Measurements from ENCODE around the gene YBX1. TPM values are rescaled to one million over a fixed set of nuclear protein-coding genes. Genes with fewer than 3 reads are reported as not detected.

The YBX1 gene
- total RNA-seq, 3 donors from 2014 or later (not counting 1 experiment from before 2014, with no cell fraction given), result 239 to 305 (median 279) TPM

- intact Hi-C loops (cut with micrococcal nuclease), result no loop called here
- H3K4me1 ChIP-seq (ENCODE audit: control insufficient read depth, insufficient read depth, low read length), result peaks cover 15% of the 10 kb centered on the region
- H3K9me3 ChIP-seq (ENCODE audit: control insufficient read depth, insufficient read depth, low read length), result no peaks in the 10 kb centered on the region
- WGBS (ENCODE audit: insufficient coverage), result 94% methylated on average over 6 of the region's 7 CpGs
- no peak overlapping the region for H3K27ac Mint-ChIP-seq
- ATAC-seq, result no peak
- H3K27me3 Mint-ChIP-seq (ENCODE audit: low read depth in 2 of 2), result no peaks in the 10 kb centered on the region
- peaks cover 0 to 11% of the 10 kb centered on the region in 2 donors for H3K4me1 Mint-ChIP-seq
- no peaks in the 10 kb centered on the region for H3K9me3 Mint-ChIP-seq
- no peaks in the 10 kb centered on the region for H3K27me3 ChIP-seq (ENCODE audit: control insufficient read depth, insufficient read depth, low read length)
- no peak for DNase-seq
- no peak overlapping the region for H3K4me3 ChIP-seq (ENCODE audit: low read length)
- H3K36me3 Mint-ChIP-seq, result no peaks in the 10 kb centered on the region
- TF ChIP-seq CTCF (IDR thresholded peaks at IDR 0.05), result no peak
- H3K36me3 ChIP-seq (ENCODE audit: control insufficient read depth, insufficient read depth, low read length), result no peaks in the 10 kb centered on the region
- no peak overlapping the region for H3K27ac ChIP-seq (ENCODE audit: low read length)
- H3K4me3 Mint-ChIP-seq, result no peak overlapping the region
Observed at GRCh38 chr1:42734201-42735035, 52.2 kb downstream of the YBX1 start.

- no peak for TF ChIP-seq CTCF (IDR thresholded peaks at IDR 0.05)
- Histone ChIP-seq H3K4me1 (ENCODE audit: control insufficient read depth, insufficient read depth, low read length) (peaks cover 15% of the 10 kb centered on the region), H3K27me3 (ENCODE audit: control insufficient read depth, insufficient read depth, low read length) (no peaks in the 10 kb centered on the region), H3K4me3 (ENCODE audit: low read length) (no peak overlapping the region), H3K9me3 (ENCODE audit: control insufficient read depth, insufficient read depth, low read length) (no peaks in the 10 kb centered on the region), H3K36me3 (ENCODE audit: control insufficient read depth, insufficient read depth, low read length) (no peaks in the 10 kb centered on the region), H3K27ac (ENCODE audit: low read length) (no peak overlapping the region)
- H3K27ac Mint-ChIP-seq, result no peak overlapping the region
- DNase-seq (no peak), ATAC-seq (no peak)
- 88% methylated on average over 11 of the region's 11 CpGs for WGBS (ENCODE audit: insufficient coverage)
- intact Hi-C loops (cut with micrococcal nuclease), result no loop called here
- H3K4me1 Mint-ChIP-seq, result peaks cover 0 to 11% of the 10 kb centered on the region in 2 donors
- H3K27me3 Mint-ChIP-seq (ENCODE audit: low read depth in 2 of 2), result no peaks in the 10 kb centered on the region
- no peaks in the 10 kb centered on the region for H3K36me3 Mint-ChIP-seq
- no peaks in the 10 kb centered on the region for H3K9me3 Mint-ChIP-seq
- no peak overlapping the region for H3K4me3 Mint-ChIP-seq
Observed at GRCh38 chr1:42735056-42735455, 52.8 kb downstream of the YBX1 start.

GRCh38 chr1:42735477-42736105, 53.4 kb downstream of the YBX1 start:
- Histone ChIP-seq H3K27ac (ENCODE audit: low read length) (no peak overlapping the region), H3K4me1 (ENCODE audit: control insufficient read depth, insufficient read depth, low read length) (peaks cover 15% of the 10 kb centered on the region), H3K4me3 (ENCODE audit: low read length) (no peak overlapping the region), H3K27me3 (ENCODE audit: control insufficient read depth, insufficient read depth, low read length) (no peaks in the 10 kb centered on the region), H3K9me3 (ENCODE audit: control insufficient read depth, insufficient read depth, low read length) (no peaks in the 10 kb centered on the region), H3K36me3 (ENCODE audit: control insufficient read depth, insufficient read depth, low read length) (no peaks in the 10 kb centered on the region)
- H3K36me3 Mint-ChIP-seq, result no peaks in the 10 kb centered on the region
- DNase-seq (no peak), ATAC-seq (no peak)
- intact Hi-C loops (cut with micrococcal nuclease), result no loop called here
- no peak for TF ChIP-seq CTCF (IDR thresholded peaks at IDR 0.05)
- no peaks in the 10 kb centered on the region for H3K9me3 Mint-ChIP-seq
- H3K4me3 Mint-ChIP-seq, result no peak overlapping the region
- peaks cover 0 to 11% of the 10 kb centered on the region in 2 donors for H3K4me1 Mint-ChIP-seq
- no peaks in the 10 kb centered on the region for H3K27me3 Mint-ChIP-seq (ENCODE audit: low read depth in 2 of 2)
- 86% methylated on average over 14 of the region's 14 CpGs for WGBS (ENCODE audit: insufficient coverage)
- H3K27ac Mint-ChIP-seq, result no peak overlapping the region

Data from natural killer cell (primary cell).